Measurements from ENCODE around the gene THSD4.

THSD4 gene

GRCh38 chr15:71109130-71109529, 6.1 kb upstream of the THSD4 start:
- H3K9me3 ChIP-seq (ENCODE audit: low read length) = no peaks in the 10 kb centered on the region
- no peak overlapping the region for H3K27ac ChIP-seq (ENCODE audit: low read depth, low read length, poor library complexity, severe bottlenecking)
- no peaks in the 10 kb centered on the region for H3K27me3 ChIP-seq (ENCODE audit: insufficient read depth, low read length)
- H3K4me1 ChIP-seq (ENCODE audit: insufficient read depth, low read length, severe bottlenecking) = no peaks in the 10 kb centered on the region
- no peak for TF ChIP-seq EZH2 (IDR thresholded peaks at IDR 0.05; ENCODE audit: borderline replicate concordance, low read length)
- no peak for TF ChIP-seq CTCF (IDR thresholded peaks at IDR 0.05; ENCODE audit: low read length)
- H3K79me2 ChIP-seq (ENCODE audit: insufficient read depth, low read length) = no peaks in the 10 kb centered on the region
- no peak overlapping the region for H3K9ac ChIP-seq (ENCODE audit: low read length)
- no peak overlapping the region for H2AFZ ChIP-seq (ENCODE audit: low read length)
- no peaks in the 10 kb centered on the region for H3K36me3 ChIP-seq (ENCODE audit: insufficient read depth, low read length)
- H3K9me2 ChIP-seq (ENCODE audit: low read depth, low read length) = no peaks in the 10 kb centered on the region
- H3F3A ChIP-seq (ENCODE audit: insufficient read depth, low read length) = no peaks in the 10 kb centered on the region
- H3K4me3 ChIP-seq (ENCODE audit: low read depth, low read length, poor library complexity, severe bottlenecking) = no peak overlapping the region
- no peaks in the 10 kb centered on the region for H4K20me1 ChIP-seq (ENCODE audit: insufficient read depth, low read length)
- H3K4me2 ChIP-seq (ENCODE audit: low read length) = no peak overlapping the region

GRCh38 chr15:71109905-71110304, 5.4 kb upstream of the THSD4 start:
- no peaks in the 10 kb centered on the region for H4K20me1 ChIP-seq (ENCODE audit: insufficient read depth, low read length)
- TF ChIP-seq CTCF (IDR thresholded peaks at IDR 0.05; ENCODE audit: low read length) (no peak), EZH2 (IDR thresholded peaks at IDR 0.05; ENCODE audit: borderline replicate concordance, low read length) (no peak)
- no peaks in the 10 kb centered on the region for H3K36me3 ChIP-seq (ENCODE audit: insufficient read depth, low read length)
- no peaks in the 10 kb centered on the region for H3K4me1 ChIP-seq (ENCODE audit: insufficient read depth, low read length, severe bottlenecking)
- H3K4me2 ChIP-seq (ENCODE audit: low read length) = no peak overlapping the region
- H3F3A ChIP-seq (ENCODE audit: insufficient read depth, low read length) = no peaks in the 10 kb centered on the region
- H3K9me2 ChIP-seq (ENCODE audit: low read depth, low read length) = no peaks in the 10 kb centered on the region
- H3K27me3 ChIP-seq (ENCODE audit: insufficient read depth, low read length) = no peaks in the 10 kb centered on the region
- no peak overlapping the region for H3K4me3 ChIP-seq (ENCODE audit: low read depth, low read length, poor library complexity, severe bottlenecking)
- no peak overlapping the region for H2AFZ ChIP-seq (ENCODE audit: low read length)
- H3K9ac ChIP-seq (ENCODE audit: low read length) = no peak overlapping the region
- no peaks in the 10 kb centered on the region for H3K9me3 ChIP-seq (ENCODE audit: low read length)
- no peaks in the 10 kb centered on the region for H3K79me2 ChIP-seq (ENCODE audit: insufficient read depth, low read length)
- H3K27ac ChIP-seq (ENCODE audit: low read depth, low read length, poor library complexity, severe bottlenecking) = no peak overlapping the region

- H2AFZ ChIP-seq (ENCODE audit: low read length) = no peak overlapping the region
- H3F3A ChIP-seq (ENCODE audit: insufficient read depth, low read length) = no peaks in the 10 kb centered on the region
- H3K36me3 ChIP-seq (ENCODE audit: insufficient read depth, low read length) = no peaks in the 10 kb centered on the region
- no peak overlapping the region for H3K27ac ChIP-seq (ENCODE audit: low read depth, low read length, poor library complexity, severe bottlenecking)
- no peak overlapping the region for H3K4me2 ChIP-seq (ENCODE audit: low read length)
- H3K79me2 ChIP-seq (ENCODE audit: insufficient read depth, low read length) = no peaks in the 10 kb centered on the region
- no peak overlapping the region for H3K9ac ChIP-seq (ENCODE audit: low read length)
- no peak overlapping the region for H3K4me3 ChIP-seq (ENCODE audit: low read depth, low read length, poor library complexity, severe bottlenecking)
- H3K27me3 ChIP-seq (ENCODE audit: insufficient read depth, low read length) = no peaks in the 10 kb centered on the region
- no peaks in the 10 kb centered on the region for H3K9me3 ChIP-seq (ENCODE audit: low read length)
- no peaks in the 10 kb centered on the region for H3K9me2 ChIP-seq (ENCODE audit: low read depth, low read length)
- H4K20me1 ChIP-seq (ENCODE audit: insufficient read depth, low read length) = no peaks in the 10 kb centered on the region
- no peak for TF ChIP-seq CTCF (IDR thresholded peaks at IDR 0.05; ENCODE audit: low read length)
- TF ChIP-seq EZH2 (IDR thresholded peaks at IDR 0.05; ENCODE audit: borderline replicate concordance, low read length) = no peak
- H3K4me1 ChIP-seq (ENCODE audit: insufficient read depth, low read length, severe bottlenecking) = no peaks in the 10 kb centered on the region
Observed at GRCh38 chr15:71110405-71111180, 4.7 kb upstream of the THSD4 start.
